ENCODE data around the gene KRTAP10-5.

- no peak for TF ChIP-seq ZNF274 (IDR thresholded peaks at IDR 0.05; ENCODE audit: low read depth, low read length)
- TF ChIP-seq YY1 (IDR thresholded peaks at IDR 0.05; ENCODE audit: insufficient read depth, insufficient read length): no peak
- no peak for TF ChIP-seq SUZ12 (IDR thresholded peaks at IDR 0.05; ENCODE audit: extremely low read depth, insufficient read depth, insufficient read length)
Measured at GRCh38 chr21:44623575-44623974, 43.2 kb upstream of the KRTAP10-5 start.
